ENCODE results near the gene CCDC179.

DNA sequence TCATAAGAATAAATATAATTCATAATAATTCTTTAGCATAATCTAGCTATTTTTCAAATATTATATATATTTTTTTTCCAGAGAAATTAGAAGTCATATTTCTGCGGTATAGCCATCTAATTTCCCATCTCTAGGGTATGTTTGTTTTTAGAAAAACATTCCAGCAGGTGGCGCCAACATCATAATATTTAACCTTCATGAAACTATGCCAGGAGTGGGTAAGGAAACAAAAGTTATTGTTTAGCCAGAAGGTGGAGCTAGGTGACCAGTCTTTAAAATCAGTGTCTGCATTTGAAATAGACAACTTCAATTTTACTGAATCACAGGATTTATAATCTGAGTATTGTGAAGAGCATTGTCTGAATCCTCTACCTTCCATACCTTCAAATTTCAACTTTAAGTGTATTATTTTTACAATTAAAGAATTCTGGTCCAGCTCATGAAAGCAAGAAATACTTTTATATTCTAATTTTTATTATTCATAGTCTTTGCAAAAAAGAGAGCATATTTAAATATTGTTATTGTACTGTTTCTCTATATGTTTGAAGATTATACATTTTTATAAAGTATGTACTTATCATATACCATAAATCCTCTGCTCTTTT, 15.7 kb upstream of the CCDC179 start:
- TF ChIP-seq, protein P1, sequence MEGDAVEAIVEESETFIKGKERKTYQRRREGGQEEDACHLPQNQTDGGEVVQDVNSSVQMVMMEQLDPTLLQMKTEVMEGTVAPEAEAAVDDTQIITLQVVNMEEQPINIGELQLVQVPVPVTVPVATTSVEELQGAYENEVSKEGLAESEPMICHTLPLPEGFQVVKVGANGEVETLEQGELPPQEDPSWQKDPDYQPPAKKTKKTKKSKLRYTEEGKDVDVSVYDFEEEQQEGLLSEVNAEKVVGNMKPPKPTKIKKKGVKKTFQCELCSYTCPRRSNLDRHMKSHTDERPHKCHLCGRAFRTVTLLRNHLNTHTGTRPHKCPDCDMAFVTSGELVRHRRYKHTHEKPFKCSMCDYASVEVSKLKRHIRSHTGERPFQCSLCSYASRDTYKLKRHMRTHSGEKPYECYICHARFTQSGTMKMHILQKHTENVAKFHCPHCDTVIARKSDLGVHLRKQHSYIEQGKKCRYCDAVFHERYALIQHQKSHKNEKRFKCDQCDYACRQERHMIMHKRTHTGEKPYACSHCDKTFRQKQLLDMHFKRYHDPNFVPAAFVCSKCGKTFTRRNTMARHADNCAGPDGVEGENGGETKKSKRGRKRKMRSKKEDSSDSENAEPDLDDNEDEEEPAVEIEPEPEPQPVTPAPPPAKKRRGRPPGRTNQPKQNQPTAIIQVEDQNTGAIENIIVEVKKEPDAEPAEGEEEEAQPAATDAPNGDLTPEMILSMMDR (IDR thresholded peaks at IDR 0.05; ENCODE audit: low read length), result peak; percentile 90
- no peak for TF ChIP-seq EZH2 (IDR thresholded peaks at IDR 0.05; ENCODE audit: borderline replicate concordance, low read length)

Data from OCI-LY1 (cell line).